Neutrophil (primary cell): Measurements from ENCODE around the gene RTKN2.
"Not testable (repeated sequence)": the region's sequence is repeated elsewhere in the genome, so short reads cannot be mapped to it uniquely, and the experiment has no call there.

Source experiments
- H3K27ac ChIP-seq: fragments of 200-600 bp; sonication (generic); 2 replicates; pipeline ENCODE4 v1.5.1; 2016; ENCODE audit warnings: mild to moderate bottlenecking, moderate library complexity
- H3K27me3 ChIP-seq: fragments of 200-600 bp; sonication (generic); 2 replicates; pipeline ENCODE4 v1.6.0; 2016; ENCODE audit warnings: mild to moderate bottlenecking
- H3K36me3 ChIP-seq: fragments of 200-600 bp; sonication (generic); 2 replicates; pipeline ENCODE4 v1.5.1; 2017
- H3K4me1 ChIP-seq, 2 experiments: fragments of 200-600 bp in 1 of 2; sonication (generic) in 1 of 2; 1 replicate in 1 of 2; 2 replicates in 1 of 2; pipeline versions ENCODE4 v1.5.1 to v1.6.1; 2013 to 2016; ENCODE audit warnings: low read depth in 1 of 2, low read length in 1 of 2, mild to moderate bottlenecking in 1 of 2, moderate library complexity in 1 of 2; ENCODE audit not compliant: control insufficient read depth in 1 of 2, insufficient read depth in 1 of 2
- H3K4me3 ChIP-seq, 2 experiments: fragments of 200-600 bp in 1 of 2; sonication (generic) in 1 of 2; 1 replicate in 1 of 2; 2 replicates in 1 of 2; pipeline ENCODE4 v1.5.1; 2013 to 2016; ENCODE audit warnings: low read depth in 1 of 2, low read length in 1 of 2, mild to moderate bottlenecking in 1 of 2, moderate library complexity in 1 of 2
- H3K9me3 ChIP-seq: fragments of 200-600 bp; sonication (generic); 2 replicates; pipeline ENCODE4 v1.5.1; 2016
- TF ChIP-seq, protein P1 (sequence below): fragments of 200-600 bp; sonication (generic); IDR thresholded peaks from 2 replicates; pipeline ENCODE4 v1.5.1; 2016; ENCODE audit warnings: antibody characterized with exemption

The RTKN2 gene

DNA sequence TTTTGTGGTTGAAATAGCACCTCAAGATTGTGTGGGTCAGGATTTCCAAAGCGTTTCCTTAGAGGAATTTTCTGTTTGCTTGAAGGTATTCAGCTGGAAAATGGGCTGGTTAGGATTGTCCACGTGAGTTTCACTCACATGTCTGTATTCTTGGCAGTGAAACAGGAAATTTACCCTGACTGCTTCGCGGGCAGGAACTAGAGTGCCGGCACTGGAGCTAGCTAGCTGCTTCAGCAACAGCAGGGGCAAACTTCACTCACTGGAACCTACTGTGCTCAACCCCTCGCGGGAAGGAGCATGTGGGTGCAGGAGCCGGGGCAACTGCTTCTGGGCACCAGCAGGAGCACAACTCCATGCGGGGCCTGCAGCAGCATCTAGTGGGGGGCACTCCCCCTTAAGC, 38.0 kb upstream of the RTKN2 start:
- H3K27ac ChIP-seq, result no peak overlapping the region
- TF ChIP-seq, protein P1, sequence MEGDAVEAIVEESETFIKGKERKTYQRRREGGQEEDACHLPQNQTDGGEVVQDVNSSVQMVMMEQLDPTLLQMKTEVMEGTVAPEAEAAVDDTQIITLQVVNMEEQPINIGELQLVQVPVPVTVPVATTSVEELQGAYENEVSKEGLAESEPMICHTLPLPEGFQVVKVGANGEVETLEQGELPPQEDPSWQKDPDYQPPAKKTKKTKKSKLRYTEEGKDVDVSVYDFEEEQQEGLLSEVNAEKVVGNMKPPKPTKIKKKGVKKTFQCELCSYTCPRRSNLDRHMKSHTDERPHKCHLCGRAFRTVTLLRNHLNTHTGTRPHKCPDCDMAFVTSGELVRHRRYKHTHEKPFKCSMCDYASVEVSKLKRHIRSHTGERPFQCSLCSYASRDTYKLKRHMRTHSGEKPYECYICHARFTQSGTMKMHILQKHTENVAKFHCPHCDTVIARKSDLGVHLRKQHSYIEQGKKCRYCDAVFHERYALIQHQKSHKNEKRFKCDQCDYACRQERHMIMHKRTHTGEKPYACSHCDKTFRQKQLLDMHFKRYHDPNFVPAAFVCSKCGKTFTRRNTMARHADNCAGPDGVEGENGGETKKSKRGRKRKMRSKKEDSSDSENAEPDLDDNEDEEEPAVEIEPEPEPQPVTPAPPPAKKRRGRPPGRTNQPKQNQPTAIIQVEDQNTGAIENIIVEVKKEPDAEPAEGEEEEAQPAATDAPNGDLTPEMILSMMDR, result no peak
- no peaks in the 10 kb centered on the region for H3K9me3 ChIP-seq
- H3K4me1 ChIP-seq, result no peaks in the 10 kb centered on the region
- H3K36me3 ChIP-seq, result no peaks in the 10 kb centered on the region
- H3K4me3 ChIP-seq, result no peak overlapping the region
- no peaks in the 10 kb centered on the region for H3K27me3 ChIP-seq

DNA sequence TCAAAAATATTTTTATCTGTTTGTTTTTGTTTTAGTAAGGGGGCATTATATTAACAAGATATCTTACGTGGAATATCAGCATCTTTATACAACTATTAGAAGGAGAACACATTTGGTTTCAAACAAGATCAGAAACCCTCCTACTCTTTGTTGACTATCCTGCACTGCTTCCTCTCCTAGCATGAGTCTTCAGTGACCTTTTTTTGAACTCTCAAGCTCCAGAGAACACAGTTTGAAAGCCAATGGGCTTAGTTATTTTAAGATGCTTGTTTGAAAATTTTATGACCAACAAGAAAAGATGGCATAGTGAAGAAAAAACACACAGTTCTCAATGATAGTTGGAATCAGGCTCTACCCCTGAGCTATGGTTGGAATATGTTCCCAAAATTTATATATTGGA, 37.2 kb upstream of the RTKN2 start:
- Histone ChIP-seq H3K4me3 (no peak overlapping the region), H3K9me3 (no peaks in the 10 kb centered on the region), H3K27me3 (no peaks in the 10 kb centered on the region), H3K27ac (no peak overlapping the region), H3K4me1 (no peaks in the 10 kb centered on the region), H3K36me3 (no peaks in the 10 kb centered on the region)
- TF ChIP-seq, protein P1, result no peak

DNA sequence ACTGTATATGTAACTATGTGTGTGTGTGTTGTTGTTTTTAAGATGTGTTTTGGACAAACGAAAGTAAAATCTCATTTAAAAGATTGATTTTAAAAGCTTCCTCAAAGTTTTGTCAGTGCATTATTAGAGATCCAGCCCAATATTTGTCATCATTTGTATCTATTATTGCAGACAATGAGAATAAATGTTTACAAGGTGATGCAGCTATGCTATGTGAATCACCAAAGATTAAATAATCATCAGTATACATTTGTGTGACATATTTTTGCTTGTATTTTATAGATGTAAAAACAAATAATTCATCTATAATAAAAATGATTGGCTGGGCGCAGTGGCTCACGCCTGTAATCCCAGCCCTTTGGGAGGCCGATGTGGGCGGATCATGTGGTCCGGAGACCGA, 35.3 kb upstream of the RTKN2 start:
- Histone ChIP-seq H3K27me3 (no peaks in the 10 kb centered on the region), H3K4me1 (no peaks in the 10 kb centered on the region), H3K9me3 (no peaks in the 10 kb centered on the region), H3K27ac (no peak overlapping the region), H3K4me3 (no peak overlapping the region), H3K36me3 (no peaks in the 10 kb centered on the region)
- TF ChIP-seq, protein P1, result no peak

DNA sequence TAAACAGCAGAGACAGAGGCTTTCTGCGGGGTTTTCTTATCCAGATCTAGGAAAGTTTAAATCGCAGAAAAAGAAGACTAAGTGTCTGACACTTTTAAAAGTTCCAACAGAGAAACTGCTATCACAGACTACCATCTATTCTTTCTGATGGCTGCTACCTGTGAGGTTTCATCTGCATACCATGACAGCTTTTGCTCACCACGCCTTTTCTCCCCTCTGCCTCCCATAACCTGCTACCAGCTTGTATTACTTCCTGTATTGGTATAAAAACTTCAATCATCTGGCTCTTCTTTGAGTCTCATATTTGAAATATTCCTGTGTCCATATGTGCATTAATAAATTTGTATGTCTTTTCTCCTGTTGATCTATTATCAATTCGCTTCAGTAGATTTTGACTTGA, 34.1 kb upstream of the RTKN2 start:
- TF ChIP-seq, protein P1, result no peak
- H3K27ac ChIP-seq, result no peak overlapping the region

DNA sequence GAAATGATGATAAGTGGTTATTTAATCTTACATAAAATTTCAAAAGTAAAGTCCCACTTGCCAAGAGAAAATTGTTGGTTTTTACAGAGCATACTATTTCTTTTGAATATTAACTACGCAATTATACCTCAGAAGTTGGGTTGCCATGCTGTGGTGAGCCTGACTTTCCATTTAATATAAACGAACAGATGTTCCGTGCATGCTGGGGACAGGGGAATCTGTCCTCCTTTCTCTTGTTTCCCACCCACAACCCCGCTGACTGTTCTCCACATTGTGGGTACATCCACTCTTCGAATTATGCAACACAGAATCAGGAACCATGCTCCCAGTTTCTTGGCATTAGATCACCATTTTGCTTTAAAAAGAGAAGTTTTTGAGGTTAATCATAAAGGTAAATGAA, 29.2 kb upstream of the RTKN2 start:
- no peak overlapping the region for H3K27ac ChIP-seq
- H3K4me1 ChIP-seq, result no peaks in the 10 kb centered on the region
- no peaks in the 10 kb centered on the region for H3K9me3 ChIP-seq
- TF ChIP-seq, protein P1, result no peak
- no peaks in the 10 kb centered on the region for H3K36me3 ChIP-seq
- no peaks in the 10 kb centered on the region for H3K27me3 ChIP-seq
- no peak overlapping the region for H3K4me3 ChIP-seq

More for the DNA sequence above, 34.1 kb upstream of the RTKN2 start:
- Histone ChIP-seq H3K36me3 (no peaks in the 10 kb centered on the region), H3K4me3 (no peak overlapping the region), H3K9me3 (no peaks in the 10 kb centered on the region), H3K27me3 (no peaks in the 10 kb centered on the region), H3K4me1 (no peaks in the 10 kb centered on the region)

DNA sequence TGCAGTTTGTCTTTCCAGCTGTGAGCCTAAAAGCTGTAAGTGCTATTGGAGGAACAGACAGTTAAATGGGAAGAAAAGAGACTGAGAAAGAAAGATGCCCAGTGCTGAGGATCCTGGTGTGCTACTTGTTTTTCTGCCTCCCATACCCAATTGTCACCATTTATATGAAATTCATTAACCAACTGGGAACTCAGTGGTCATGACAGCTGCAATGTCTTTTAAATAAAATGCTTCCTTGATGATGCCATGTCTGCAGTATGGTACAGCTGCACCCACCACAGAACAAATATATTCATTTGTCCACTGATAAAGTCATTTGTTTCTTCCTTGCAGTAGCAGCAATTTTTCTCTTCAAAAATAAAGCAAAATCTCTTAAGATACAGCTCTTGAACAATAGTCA, 15.6 kb upstream of the RTKN2 start:
- Histone ChIP-seq H3K9me3 (no peaks in the 10 kb centered on the region), H3K27ac (no peak overlapping the region), H3K27me3 (no peaks in the 10 kb centered on the region), H3K4me3 (no peak overlapping the region), H3K36me3 (no peaks in the 10 kb centered on the region), H3K4me1 (no peaks in the 10 kb centered on the region)
- TF ChIP-seq, protein P1, result no peak

DNA sequence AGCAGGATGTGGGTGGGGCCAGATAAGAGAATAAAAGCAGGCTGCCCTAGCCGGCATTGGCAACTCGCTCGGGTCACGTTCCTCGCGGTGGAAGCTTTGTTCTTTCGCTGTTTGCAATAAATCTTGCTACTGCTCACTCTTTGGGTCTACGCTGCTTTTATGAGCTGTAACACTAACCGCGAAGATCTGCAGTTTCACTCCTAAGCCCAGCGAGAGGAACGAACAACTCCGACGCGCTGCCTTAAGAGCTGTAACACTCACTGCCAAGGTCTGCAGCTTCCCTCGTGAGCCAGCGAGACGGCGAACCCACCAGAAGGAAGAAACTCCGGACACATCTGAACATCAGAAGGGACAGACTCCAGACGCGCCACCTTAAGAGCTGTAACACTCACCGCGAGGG, 12.7 kb upstream of the RTKN2 start:
- H3K36me3 ChIP-seq, H3K4me1 ChIP-seq, H3K4me3 ChIP-seq, H3K27ac ChIP-seq, H3K27me3 ChIP-seq, H3K9me3 ChIP-seq: not testable (repeated sequence)

DNA sequence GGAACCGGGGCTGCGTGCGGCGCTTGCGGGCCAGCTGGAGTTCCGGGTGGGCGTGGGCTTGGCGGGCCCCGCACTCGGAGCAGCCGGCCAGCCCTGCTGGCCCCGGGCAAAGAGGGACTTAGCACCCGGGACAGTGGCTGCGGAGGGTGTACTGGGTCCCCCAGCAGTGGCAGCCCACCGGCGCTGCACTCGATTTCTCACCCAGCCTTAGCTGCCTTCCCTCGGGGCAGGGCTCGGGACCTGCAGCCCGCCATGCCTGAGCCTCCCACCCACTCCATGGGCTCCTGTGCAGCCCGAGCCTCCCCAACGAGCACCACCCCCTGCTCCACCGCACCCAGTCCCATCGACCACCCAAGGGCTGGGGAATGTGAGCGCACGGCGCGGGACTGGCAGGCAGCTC, 11.7 kb upstream of the RTKN2 start:
- H3K4me3 ChIP-seq, H3K27ac ChIP-seq, H3K36me3 ChIP-seq, H3K27me3 ChIP-seq, H3K4me1 ChIP-seq, H3K9me3 ChIP-seq: not testable (repeated sequence)
